Measurements from ENCODE around the gene ACIN1. TPM values are rescaled to one million over a fixed set of nuclear protein-coding genes. Genes with fewer than 3 reads are reported as not detected.

ACIN1 gene
- total and polyA plus RNA-seq, 10 of the 15 experiments (the other 5 are each of a cell fraction or from before 2014, with no cell fraction given), result 4.3 to 148 (median 93.4) TPM

DNA sequence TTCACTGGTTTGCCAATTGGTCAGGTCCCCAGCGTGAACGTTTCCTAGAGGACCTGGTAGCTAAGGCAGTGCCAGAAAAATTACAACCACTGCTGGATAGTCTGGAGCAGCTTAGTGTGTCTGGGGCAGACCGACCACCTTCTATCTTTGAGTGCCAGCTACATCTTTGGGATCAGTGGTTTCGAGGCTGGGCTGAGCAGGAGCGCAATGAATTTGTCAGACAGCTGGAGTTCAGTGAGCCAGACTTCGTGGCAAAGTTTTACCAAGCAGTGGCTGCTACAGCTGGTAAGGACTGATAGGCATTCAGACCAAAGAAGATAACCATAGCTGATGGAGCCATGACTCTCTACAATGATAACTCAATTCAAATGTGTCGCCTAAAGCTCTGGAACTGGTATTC is 2.9 kb upstream of the ACIN1 start:
- H3K79me2 ChIP-seq (ENCODE audit: control insufficient read depth, insufficient read depth, low read length), result peaks cover 46% of the 10 kb centered on the region
- in situ Hi-C loops (cut with MboI) (no loop called here), intact Hi-C loops (cut with micrococcal nuclease; ENCODE audit: unreplicated experiment) (no loop called here)
- H3K4me1 ChIP-seq (ENCODE audit: control insufficient read depth, insufficient read depth, low read length), result peaks cover 3% of the 10 kb centered on the region; the same call in 1 of the 2 replicates
- peaks cover 0 to 8% of the 10 kb centered on the region in 2 experiments; a peak in 1 of 4 replicates for H3K36me3 ChIP-seq (ENCODE audit: control insufficient read depth in 2 of 2, insufficient read depth in 2 of 2, low read length in 1 of 2)
- ATAC-seq (no peak), FAIRE-seq (no peak), DNase-seq (ENCODE audit: low read depth, low spot score) (no peak)
- 92% methylated on average over 7 of the region's 7 CpGs for WGBS (ENCODE audit: insufficient coverage, insufficient replicate concordance, low lambda C conversion rate, missing lambda C conversion rate)
- H2AFZ ChIP-seq (ENCODE audit: control insufficient read depth, low read depth, low read length), result no peak overlapping the region
- RAD21 ChIA-PET (ENCODE audit: unreplicated experiment), result no interaction called here
- CTCF ChIA-PET, result interaction anchor here (0.6 to 5.8 kb wide), 4 partner anchors 21 to 1287 kb away, joined by 3 to 28 read pairs (median 4); no protein-coding TSS in a partner anchor
- 0 out of 2 replicates have a peak, but pooled peaks cover 7% of the 10 kb centered on the region for H4K20me1 ChIP-seq (ENCODE audit: control insufficient read depth, insufficient read depth)
- no peak overlapping the region for H3K4me2 ChIP-seq (ENCODE audit: control insufficient read depth, insufficient read depth)
- H3K9me3 ChIP-seq (replicated peaks; ENCODE audit: control insufficient read depth, insufficient read depth, low read length), result no peaks in the 10 kb centered on the region
- POLR2A ChIA-PET, result no interaction called here
- SMC1A ChIA-PET (ENCODE audit: uncharacterized antibody, unreplicated experiment), result interaction anchor here (1.3 to 1.5 kb wide), 2 partner anchors 20 to 29 kb away, joined by 3 to 4 read pairs; no protein-coding TSS in a partner anchor
- TF ChIP-seq ATF7 (IDR thresholded peaks at IDR 0.05; ENCODE audit: low read depth) (no peak), TCF3 (IDR thresholded peaks at IDR 0.05; ENCODE audit: borderline replicate concordance, insufficient read depth, low read depth, low read length) (no peak), SIX5 (IDR thresholded peaks at IDR 0.05; ENCODE audit: low read depth, low read length, severe bottlenecking) (no peak)
- TF ChIP-seq, protein P1, sequence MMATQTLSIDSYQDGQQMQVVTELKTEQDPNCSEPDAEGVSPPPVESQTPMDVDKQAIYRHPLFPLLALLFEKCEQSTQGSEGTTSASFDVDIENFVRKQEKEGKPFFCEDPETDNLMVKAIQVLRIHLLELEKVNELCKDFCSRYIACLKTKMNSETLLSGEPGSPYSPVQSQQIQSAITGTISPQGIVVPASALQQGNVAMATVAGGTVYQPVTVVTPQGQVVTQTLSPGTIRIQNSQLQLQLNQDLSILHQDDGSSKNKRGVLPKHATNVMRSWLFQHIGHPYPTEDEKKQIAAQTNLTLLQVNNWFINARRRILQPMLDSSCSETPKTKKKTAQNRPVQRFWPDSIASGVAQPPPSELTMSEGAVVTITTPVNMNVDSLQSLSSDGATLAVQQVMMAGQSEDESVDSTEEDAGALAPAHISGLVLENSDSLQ (IDR thresholded peaks at IDR 0.05), result no peak
- no peak overlapping the region for H3K9ac ChIP-seq (ENCODE audit: control insufficient read depth, insufficient read depth, low read length)
- no peak overlapping the region for H3K27ac ChIP-seq (ENCODE audit: control insufficient read depth, insufficient read depth)
- BruUV-seq (replicated peaks), result no TSS peak
- no peaks in the 10 kb centered on the region for H3K27me3 ChIP-seq (replicated peaks in 1 of 2; ENCODE audit: control insufficient read depth in 2 of 2, insufficient read depth in 2 of 2, low read length in 1 of 2)
- no peak overlapping the region for H3K4me3 ChIP-seq

All from GM12878 (cell line).